ENCODE measurements around the gene DHX34.
"Not testable (repeated sequence)": the region's sequence is repeated elsewhere in the genome, so short reads cannot be mapped to it uniquely, and the experiment has no call there.

The DHX34 gene, protein sequence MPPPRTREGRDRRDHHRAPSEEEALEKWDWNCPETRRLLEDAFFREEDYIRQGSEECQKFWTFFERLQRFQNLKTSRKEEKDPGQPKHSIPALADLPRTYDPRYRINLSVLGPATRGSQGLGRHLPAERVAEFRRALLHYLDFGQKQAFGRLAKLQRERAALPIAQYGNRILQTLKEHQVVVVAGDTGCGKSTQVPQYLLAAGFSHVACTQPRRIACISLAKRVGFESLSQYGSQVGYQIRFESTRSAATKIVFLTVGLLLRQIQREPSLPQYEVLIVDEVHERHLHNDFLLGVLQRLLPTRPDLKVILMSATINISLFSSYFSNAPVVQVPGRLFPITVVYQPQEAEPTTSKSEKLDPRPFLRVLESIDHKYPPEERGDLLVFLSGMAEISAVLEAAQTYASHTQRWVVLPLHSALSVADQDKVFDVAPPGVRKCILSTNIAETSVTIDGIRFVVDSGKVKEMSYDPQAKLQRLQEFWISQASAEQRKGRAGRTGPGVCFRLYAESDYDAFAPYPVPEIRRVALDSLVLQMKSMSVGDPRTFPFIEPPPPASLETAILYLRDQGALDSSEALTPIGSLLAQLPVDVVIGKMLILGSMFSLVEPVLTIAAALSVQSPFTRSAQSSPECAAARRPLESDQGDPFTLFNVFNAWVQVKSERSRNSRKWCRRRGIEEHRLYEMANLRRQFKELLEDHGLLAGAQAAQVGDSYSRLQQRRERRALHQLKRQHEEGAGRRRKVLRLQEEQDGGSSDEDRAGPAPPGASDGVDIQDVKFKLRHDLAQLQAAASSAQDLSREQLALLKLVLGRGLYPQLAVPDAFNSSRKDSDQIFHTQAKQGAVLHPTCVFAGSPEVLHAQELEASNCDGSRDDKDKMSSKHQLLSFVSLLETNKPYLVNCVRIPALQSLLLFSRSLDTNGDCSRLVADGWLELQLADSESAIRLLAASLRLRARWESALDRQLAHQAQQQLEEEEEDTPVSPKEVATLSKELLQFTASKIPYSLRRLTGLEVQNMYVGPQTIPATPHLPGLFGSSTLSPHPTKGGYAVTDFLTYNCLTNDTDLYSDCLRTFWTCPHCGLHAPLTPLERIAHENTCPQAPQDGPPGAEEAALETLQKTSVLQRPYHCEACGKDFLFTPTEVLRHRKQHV

GRCh38 chr19:47348819-47349795 lies at the start of gene DHX34:
Gene DHX34, plus strand, starts transcription at chr19:47349315. Its CDS starts 3,716 bp downstream, at chr19:47353031.
- peak; percentile 100 for DNase-seq

DNA sequence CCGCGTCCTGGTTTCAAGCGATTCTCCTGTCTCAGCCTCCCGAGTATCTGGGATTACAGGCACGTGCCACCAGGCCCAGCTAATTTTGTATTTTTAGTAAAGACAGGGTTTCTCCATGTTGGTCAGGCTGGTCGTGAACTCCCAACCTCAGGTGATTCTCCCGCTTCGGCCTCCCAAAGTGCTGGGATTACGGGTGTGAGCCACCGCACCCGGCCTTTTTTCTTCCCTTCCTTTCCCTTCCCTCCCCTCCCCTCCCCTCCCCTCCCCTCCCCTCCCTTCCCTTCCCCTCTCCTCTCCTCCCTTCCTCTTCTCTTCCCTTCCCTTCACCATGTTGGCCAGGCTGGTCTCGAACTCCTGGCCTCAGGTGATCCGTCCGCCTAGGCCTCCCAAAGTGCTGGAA lies 48.2 kb upstream of the DHX34 start:
- not testable (repeated sequence) for DNase-seq

DNA sequence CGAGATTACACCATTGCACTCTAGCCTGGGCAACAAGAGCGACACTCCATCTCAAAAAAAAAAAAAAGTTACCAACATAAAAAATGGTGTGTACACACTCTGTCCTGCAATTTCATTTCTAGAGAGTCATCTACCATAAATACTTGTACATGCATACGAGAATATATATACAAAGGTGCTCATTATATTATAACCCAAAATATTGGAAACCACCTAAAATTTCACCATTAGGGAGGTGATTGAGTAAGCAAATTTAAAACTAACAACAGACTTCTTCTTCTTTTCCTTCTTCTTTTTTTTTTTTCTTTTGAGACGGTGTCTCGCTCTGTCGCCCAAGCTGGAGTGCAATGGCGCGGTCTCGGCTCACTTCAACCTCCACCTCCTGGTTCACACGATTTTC lies 46.9 kb upstream of the DHX34 start:
- no peak for DNase-seq

GRCh38 chr19:47303966-47304365 lies 45.1 kb upstream of the DHX34 start:
- DNase-seq, result no peak

DNA sequence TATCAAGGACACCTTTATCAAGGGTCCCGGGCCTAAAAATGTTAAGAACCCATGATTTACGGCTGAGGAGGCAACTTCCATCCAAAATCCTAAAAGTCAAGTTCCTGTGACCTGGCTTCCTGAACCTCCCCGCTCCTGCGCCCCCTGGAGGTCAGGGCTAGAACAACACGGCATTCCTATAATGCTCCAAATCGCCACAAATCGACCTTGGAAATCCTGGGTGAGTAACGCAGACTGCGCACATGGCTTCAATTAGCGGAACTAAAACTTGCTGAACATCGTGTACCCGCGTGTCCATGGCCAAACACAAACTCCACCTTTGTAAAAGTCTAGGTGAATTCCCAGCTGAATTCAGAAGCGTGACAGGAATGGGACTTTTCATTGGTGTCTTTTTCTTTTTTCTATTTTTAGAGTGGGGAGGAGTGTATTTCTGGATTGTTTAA lies 43.8 kb upstream of the DHX34 start:
- peak; percentile 65 for DNase-seq

GRCh38 chr19:47306303-47306702 lies 42.8 kb upstream of the DHX34 start:
- DNase-seq, result no peak

- no peak for DNase-seq
These were observed 40.1 kb upstream of the DHX34 start for GRCh38 chr19:47309038-47309437.

DNA sequence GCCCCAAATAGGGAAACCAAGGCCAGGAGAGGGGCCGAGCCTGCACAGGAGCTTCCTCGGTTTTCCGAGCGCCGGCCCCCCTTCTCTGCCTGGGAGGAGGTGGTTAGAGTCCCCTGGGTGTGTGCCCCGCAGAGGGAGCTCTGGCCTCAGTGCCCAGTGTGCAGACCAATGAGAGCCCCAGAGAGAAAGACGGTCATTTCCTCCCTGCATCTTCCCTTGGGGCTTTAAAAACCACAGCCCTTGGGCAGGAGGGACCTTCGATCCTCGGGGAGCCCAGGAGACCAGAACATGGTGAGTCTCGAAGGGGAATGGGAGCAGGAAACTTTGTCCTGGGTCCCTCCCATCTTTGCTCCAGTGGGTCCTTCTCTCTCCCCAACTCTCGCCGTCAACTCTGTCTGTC lies 39.5 kb upstream of the DHX34 start, which contains the start of gene C5AR1:
TSS of gene C5AR1 (plus strand) at position 254 of the 400 bp plus-strand sequence. CDS start at position 289, 35 bp downstream.
- peak; percentile 20 for DNase-seq

GRCh38 chr19:47310323-47310722 lies 38.8 kb upstream of the DHX34 start:
- DNase-seq, result no peak

GRCh38 chr19:47310819-47311218 lies 38.3 kb upstream of the DHX34 start:
- DNase-seq, result peak; percentile 88

GRCh38 chr19:47312366-47313006 lies 36.6 kb upstream of the DHX34 start:
- DNase-seq, result no peak

DNA sequence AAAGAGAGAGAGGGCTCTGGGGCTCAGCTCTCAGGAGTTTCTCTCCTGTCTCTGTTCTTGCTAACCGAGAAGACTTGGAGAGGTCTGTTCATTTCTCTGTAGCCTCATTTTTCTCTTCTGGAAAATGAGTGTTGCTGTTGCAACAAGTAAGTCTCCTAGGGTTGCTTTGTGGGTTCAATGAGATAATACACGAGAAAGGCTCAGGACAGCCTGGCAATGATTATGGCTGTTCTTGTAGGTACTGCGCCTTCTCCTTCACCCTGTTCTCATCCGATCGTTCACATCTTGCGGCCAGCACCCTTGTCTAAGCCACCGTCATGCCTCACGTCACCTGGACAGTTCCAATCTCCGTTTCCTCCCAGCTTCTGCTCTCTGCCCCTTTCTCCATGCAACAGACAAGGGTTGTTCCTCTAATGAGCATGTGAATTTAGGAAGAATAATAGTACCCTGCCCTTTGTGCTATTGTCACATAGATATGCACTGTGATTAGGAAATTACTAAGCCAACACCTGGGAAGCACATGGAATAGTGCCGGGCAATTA lies 35.3 kb upstream of the DHX34 start:
- DNase-seq, result no peak

GRCh38 chr19:47315125-47315821 lies 33.8 kb upstream of the DHX34 start:
- DNase-seq, result peak; percentile 99

GRCh38 chr19:47316513-47316912 lies 32.6 kb upstream of the DHX34 start:
- DNase-seq, result no peak

DNA sequence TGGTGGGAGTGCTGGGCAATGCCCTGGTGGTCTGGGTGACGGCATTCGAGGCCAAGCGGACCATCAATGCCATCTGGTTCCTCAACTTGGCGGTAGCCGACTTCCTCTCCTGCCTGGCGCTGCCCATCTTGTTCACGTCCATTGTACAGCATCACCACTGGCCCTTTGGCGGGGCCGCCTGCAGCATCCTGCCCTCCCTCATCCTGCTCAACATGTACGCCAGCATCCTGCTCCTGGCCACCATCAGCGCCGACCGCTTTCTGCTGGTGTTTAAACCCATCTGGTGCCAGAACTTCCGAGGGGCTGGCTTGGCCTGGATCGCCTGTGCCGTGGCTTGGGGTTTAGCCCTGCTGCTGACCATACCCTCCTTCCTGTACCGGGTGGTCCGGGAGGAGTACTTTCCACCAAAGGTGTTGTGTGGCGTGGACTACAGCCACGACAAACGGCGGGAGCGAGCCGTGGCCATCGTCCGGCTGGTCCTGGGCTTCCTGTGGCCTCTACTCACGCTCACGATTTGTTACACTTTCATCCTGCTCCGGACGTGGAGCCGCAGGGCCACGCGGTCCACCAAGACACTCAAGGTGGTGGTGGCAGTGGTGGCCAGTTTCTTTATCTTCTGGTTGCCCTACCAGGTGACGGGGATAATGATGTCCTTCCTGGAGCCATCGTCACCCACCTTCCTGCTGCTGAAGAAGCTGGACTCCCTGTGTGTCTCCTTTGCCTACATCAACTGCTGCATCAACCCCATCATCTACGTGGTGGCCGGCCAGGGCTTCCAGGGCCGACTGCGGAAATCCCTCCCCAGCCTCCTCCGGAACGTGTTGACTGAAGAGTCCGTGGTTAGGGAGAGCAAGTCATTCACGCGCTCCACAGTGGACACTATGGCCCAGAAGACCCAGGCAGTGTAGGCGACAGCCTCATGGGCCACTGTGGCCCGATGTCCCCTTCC lies 28.9 kb upstream of the DHX34 start:
- DNase-seq, result no peak

DNA sequence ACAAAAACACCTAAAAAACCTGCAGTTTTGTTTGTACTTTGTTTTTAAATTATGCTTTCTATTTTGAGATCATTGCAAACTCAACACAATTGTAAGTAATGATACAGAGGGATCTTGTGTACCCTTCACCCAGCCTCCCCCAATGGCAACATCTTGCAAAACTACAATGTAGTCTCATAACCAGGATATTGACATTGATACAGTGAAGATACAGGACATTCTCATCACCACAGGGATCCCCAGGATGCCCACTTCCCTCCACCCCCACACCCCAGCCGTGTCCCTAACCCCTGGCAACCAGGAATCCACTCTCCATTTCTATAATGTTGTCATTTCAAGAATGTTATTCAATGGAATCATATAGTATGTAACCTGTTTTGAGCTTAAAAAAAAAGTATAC lies 27.5 kb upstream of the DHX34 start:
- DNase-seq, result no peak

GRCh38 chr19:47322058-47322457 lies 27.1 kb upstream of the DHX34 start:
- DNase-seq, result peak; percentile 82

DNA sequence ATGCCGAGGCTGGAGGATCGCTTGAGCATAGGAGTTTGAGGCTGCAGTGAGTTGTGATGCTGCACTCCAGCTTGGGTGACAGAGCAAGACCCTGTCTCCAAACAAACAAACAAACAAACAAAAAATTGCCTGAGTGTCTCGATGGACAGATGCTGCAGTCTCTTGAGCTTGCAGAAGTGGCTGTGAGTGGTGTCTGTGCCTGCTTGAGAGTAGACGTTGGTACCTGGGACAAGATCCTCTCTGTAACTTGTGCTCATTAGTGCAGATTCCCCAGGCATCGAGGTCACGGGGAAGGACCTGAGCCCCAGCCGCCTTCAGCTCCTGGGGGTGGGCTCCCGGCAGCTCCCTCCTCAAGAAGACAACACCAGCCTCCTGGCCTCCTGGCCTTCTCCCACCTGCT lies 25.7 kb upstream of the DHX34 start:
- DNase-seq, result no peak

- no peak for DNase-seq
These were observed 25.2 kb upstream of the DHX34 start for GRCh38 chr19:47323872-47324271.
